Stimulated activated CD8-positive, alpha-beta memory T cell treated with anti-CD3 and anti-CD28 coated beads, Interleukin-15, amount 100 ng/mL, for 24 hours (primary cell): ENCODE results near the gene ENOX2.
"Not testable (repeated sequence)": the region's sequence is repeated elsewhere in the genome, so short reads cannot be mapped to it uniquely, and the experiment has no call there.

Experiments
- DNase-seq: peaks from one replicate; pipeline ENCODE4 v3.0.0-alpha.2; 2020; ENCODE audit warnings: low read depth

ENOX2 gene

DNA sequence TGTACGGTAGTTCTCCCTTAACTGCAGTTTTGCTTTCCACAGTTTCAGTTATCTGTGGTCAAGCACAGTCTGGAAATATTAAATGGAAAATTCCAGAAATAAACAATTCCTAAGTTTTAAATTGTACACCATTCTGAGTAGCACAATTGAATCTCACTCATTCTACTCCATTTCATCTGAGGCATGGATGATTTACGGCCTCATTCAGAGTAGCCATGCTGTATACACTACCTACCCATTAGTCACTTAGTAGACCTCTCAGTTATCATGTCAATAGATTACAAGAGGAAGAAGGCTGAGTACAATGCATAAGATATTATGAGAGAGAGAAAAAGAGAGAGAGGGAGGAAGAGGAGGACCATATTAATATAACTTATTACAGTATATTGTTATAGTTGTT is 77.5 kb downstream of the ENOX2 start:
- no peak for DNase-seq

DNA sequence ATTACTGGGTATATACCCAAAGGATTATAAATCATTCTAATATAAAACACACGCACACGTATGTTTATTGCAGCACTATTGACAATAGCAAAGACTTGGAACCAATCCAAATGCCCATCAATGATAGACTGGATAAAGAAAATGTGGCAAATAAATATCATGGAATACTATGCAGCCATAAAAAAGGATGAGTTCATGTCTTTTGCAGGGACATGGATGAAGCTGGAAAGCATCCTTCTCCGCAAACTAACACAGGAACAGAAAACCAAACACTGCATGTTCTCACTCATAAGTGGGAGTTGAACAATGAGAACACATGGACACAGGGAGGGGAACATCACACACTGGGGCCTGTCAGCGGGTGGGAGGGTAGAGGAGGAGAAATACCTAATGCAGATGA is 83.6 kb downstream of the ENOX2 start:
- DNase-seq, result not testable (repeated sequence)

DNA sequence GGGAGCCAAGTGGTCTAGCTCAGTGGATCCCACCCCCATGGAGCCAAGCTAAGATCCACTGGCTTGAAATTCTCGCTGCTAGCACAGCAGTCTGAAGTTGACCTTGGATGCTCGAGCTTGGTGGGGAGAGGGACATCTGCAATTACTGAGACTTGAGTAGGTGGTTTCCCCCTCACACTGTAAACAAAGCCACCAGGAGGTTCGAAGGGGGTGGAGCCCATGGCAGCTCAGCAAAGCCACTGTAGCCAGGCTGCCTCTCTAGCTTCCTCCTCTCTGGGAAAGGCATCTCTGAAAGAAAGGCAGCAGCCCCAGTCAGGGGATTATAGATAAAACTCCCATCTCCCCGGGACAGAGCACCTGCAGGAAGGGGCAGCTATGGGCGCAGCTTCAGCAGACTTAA is 89.1 kb downstream of the ENOX2 start:
- DNase-seq, result not testable (repeated sequence)

DNA sequence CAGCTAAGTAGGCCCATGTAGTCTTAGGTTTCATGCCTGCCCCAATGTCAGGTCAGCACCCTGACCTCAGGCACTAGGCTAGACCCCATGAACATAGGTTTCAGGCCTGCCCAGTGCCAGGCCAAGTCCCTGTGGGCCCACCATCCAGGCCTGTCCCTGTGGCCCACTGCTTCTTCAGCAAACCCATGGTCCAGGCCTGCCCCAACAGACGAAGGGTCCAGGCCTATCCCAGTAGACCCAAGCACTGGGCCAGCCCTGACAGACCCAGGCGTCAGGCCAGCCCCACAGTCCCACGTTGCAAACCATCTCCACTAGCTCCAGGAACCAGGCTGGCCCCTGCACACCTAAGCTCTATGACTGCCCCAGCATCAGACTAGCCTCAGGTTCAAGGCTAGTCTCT is 92.4 kb downstream of the ENOX2 start:
- no peak for DNase-seq

DNA sequence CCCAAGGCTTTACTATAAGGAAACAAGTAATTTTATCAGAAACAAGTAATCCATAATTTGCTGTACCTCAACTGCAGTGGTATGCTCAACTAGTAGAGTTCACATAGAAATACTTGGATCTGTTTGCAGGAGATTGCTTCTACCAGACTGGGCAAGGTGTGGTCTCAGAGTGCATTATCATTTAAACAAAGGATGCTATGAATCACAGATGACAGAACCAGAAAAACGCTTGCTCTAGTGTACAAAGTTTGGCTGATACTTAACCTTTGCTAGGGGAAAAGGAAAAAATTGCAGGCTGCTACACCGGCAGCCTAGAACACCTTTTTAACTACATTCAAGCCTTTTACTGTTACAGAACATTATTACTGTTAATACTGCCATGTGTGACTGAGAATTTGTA is 97.1 kb downstream of the ENOX2 start:
- DNase-seq, result no peak

DNA sequence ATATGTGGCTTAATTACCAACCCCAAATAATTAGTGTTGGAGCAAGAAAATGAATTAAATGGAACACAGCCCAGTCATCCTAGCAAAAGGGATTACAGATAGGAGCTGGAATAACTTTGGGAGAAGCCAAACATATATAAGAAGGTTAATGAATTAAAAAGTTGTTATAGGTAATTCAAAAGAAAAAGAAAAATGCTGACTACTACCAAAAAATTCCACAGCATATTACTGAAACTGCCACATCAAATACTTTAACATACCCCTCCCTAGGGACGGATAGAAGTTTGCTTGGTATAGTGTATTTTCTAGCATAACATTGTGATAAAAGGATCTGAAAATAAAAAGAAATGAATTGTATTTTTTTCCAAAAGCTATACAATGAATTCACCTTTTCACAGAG is 99.5 kb downstream of the ENOX2 start:
- no peak for DNase-seq

DNA sequence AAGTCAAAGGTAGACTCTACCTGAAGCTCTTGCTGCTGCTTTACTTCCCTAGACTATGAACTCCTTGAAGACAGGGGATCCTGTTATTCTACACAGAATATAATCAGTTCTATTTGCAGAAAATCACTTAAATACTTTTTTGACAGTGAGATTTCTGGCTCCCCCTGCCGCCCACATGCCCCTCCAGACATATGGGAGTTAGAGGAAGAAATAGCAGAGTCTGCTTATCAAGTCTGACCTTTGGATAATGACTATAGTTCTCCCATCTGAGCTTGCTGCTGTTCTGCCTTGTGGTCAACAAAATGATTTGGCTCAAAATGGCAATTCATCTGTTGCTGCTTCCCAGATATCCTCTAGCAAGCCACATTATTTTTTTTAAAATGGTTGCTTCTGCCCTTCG is 101.1 kb downstream of the ENOX2 start:
- no peak for DNase-seq

DNA sequence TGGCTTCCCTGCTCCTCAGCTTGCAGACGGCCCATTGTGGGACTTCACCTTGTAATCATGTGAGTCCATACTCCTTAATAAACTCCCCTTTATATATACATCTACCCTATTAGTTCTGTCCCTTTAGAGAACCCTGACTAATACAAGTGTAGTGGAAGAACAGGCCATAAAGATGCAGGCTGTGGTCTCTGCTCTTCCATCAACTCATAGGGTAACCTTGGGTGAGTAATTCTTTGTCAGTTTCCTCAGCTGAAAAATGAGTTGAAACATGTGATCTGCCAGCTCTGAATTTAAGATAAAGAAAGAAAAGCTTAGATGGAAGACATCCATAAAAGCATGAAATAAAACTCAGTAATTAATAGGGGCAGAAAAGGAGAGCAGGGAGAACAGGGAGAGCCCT is 103.6 kb downstream of the ENOX2 start:
- DNase-seq, result no peak

DNA sequence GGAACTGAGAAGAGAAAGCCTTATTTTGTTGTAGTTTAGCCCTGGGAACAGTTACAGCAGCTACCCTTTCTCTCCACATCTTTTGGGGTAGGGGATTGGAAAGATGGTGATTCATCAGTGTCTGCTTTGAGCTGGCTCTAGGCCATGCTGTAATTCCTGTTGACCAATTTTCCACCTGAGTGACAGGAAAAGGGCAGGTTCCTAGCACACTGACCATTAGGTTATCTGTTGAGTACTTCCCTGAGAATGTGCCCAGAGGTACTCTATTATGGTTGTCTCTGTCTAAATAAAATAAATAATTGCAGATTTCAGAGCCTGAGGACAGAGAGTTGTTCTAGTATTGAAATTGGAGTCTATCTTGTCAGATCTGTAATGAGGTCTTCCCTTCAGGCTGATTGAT is 109.0 kb downstream of the ENOX2 start:
- DNase-seq, result no peak

DNA sequence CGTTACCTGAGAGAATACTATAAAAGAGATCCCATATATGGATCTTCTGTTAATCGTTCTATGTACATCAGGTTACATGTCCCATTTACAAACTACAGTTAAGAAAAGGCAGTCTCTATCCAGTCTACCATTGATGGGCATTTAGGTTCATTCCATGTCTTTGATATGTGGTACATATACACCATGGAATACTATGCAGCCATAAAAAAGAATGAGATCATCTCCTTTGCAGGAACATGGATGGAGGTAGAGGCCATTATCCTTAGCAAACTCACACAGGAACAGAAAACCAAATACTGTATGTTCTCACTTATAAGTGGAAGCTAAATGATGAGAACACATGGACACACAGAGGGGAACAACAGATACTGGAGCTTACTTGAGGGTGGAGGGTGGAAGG is 111.1 kb downstream of the ENOX2 start:
- not testable (repeated sequence) for DNase-seq

DNA sequence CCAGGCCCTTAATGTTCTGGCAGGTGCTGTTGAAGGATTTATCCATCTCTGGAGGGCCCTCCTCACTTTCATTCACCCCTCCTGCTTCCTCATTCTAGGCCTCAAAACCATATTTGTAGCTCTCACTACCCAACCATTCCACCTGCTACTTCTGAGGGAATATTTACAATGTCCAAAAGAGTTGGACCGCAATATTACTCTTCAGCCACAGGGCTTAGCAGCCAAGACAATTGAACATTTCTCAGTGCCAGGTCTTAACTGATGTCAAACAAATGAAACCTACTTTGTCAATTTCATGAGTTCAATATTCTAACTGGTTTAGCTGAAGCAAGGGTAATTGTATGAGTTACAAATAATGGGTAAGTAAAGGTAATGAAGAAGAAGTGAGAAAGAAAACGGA is 113.2 kb downstream of the ENOX2 start:
- DNase-seq, result no peak

DNA sequence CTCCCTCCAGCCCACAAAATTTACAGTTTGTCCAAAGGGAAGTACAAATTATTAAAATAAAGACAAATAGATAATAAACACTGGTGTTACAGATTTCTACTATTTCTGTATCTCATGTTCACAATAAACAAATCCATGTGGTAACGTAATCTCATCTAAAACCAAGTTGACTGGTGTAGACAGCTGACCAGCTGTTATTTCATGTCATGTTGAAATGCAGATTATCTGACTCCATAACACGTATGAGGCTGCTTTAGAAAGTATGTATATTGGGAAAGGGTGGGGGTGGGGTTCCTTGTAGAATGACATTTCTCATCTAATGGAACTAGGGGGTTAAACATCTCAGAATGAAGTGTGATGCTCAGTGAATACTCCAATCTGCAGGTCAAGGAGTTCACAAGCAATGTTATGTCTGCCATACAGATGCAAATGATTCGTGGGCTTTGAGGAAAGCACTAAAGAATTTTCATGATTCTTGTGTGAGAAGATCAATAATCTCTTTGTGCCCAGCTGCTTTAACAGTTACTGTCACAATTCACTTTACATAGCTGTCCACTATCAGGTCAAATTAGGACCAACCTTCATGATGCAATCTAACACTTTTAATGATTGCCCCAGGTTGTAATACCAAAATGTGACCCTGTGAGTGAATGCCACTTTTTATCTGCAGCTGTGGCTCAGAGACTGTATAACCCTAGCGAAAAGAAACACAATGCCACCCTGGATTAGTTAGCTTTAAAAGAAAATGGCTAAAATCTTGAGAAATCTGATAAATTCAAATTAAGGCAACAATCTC is 114.0 kb downstream of the ENOX2 start:
- no peak for DNase-seq

DNA sequence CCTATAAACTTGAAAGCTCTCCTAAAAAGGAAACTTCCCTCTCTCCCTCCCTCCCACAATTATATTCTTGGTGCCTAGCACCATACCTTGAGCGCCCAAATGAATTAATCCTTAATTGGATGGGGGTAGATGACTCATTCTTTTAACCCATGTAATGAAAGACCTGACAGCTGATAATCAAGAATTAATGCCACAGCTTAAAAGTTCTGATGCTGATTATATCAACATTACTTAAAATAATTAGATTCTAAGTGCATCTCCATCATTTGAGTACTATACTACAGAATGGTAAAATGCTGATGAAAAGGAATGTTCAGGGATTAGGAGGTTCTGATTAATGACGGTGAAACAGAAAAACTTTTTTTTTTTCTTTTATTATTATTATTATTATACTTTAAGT is 117.0 kb downstream of the ENOX2 start:
- DNase-seq, result no peak

DNA sequence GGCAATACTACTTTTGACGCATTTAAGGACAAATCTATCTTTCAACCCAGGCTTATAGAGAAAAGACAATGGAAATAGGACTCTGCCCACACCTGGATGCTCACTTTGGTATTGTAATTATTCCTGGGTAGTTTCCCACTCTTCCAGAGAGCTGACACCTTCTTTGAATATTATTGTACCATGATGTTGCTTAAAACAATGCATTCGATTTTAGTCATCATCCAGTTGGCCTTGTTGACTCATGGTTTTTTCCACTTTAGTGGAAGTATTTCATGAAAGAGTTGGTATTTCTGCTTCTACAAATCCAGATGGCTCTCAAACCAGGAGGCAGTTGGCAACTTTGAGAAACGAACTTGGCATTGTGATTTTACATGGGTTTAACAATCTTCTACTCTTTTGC is 124.2 kb downstream of the ENOX2 start:
- no peak for DNase-seq

DNA sequence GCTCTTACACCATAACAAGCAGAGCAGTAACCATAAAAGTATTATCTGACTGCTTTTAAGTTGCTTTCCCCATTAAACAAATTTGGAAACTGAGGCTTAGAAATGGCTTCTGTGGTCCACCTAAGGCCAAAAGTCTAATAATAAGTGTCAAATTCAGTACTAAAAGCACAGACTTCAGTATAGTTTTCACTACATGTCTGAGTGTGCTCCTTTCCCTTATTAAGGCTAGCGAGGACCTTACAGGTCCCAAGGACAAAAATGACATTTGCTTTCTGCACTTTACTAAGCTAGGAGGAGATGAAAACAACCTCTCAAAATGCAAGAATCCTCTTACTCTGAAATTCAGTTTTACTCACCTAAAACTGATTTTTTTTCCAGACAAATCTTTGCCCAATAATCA is 127.2 kb downstream of the ENOX2 start:
- DNase-seq, result no peak

DNA sequence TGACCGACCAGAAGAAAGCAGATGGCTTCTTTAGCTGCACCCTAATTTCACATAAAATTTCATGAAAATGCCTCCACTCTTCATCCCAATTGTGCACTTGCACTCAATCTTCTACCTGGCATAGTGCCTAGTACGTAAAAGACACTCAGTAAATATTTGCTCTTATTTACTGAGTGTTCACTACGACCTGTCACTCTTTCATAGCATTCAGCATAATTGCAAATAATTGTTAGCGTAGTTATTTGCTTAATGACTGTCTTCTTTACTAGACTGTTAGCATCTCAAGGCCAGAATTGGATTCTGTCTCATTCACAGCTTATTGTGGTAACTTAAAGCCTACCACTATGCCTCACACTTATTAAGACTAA is 130.2 kb downstream of the ENOX2 start:
- DNase-seq, result no peak

DNA sequence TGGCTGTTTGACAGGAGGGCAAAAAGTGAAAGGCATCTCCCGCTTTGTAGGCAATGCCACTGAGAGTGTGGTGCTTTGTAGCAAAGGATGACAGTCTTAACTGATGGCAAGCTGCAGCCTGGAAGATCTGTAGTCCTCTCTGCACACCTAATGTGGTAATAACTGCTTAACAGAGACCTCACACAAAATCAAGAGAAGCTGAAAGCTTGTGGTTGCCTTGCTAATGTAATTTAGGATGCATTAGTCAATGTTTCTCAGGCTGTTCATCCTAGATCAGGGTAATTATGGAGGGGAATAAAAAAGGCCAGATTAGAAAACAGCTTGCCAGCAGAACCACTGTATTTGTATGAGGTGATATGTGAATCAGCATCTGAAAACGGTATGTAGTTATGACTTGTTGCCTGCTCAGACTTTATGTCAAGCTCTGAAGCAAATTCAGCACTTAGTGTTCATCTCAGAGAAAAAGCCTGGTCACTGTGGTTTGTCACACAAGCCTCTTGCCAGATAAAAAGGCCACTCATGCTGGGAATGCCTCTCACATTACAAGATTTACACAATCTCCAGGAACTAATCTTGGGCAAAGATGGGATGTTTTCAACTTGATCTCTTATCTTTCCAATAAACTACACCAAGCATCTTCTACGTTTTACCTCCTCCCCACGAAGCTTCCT is 130.8 kb downstream of the ENOX2 start:
- no peak for DNase-seq

DNA sequence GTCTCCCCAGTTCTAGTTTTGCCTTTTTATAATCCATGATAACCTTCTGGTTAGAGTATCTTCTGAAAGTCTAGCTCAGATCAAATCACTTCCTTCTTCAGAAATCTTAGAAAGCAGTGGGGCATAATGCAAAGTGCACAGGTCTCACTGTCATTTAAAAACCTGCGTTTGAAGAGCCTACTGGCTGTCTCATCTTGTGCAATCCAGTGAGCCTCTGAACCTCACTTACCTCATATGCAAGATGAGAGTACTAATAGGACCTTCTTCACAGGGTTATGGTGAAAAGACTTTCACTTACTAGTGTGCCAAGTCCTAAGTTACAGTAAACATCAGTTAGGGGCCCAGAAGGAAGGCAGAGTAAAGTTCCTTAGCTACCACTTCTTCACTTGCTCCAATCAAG is 131.4 kb downstream of the ENOX2 start:
- no peak for DNase-seq

DNA sequence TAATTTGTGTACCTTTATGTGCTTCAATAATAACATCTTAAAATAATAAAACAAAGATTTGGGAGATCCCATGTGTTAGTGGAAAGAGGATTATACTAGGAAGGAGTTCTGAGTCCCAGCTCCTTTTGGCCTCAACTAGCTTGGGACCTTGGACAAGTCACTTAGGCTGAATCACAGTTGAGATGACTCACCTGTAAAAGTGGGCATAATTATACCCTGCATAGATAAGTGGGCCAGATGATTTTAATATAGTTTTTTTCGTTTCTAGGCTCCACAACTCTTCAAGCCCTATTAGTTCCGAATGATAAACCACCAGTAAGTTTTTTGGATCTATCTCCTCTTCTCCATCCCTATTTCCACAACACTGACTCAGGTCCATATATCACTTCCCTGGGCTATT is 131.8 kb downstream of the ENOX2 start:
- DNase-seq, result no peak

DNA sequence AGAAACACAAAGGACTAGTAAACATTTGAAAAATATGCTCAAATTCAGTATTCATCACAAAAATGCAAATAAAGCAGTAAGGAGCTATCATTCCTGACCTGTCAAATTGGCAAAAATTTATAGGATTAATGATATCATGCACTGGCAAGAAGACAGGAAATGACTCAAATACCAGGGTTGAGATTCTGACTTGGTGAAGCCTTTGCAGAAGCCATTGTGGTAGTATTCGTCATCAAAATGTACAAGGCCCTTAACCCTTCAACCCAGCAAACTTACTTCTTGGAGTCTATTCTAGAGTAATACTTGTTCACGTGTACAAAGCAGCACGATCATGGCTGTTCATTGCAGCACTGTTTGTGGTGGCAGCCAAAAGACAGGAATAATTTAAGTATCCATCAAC is 132.4 kb downstream of the ENOX2 start:
- DNase-seq, result no peak

DNA sequence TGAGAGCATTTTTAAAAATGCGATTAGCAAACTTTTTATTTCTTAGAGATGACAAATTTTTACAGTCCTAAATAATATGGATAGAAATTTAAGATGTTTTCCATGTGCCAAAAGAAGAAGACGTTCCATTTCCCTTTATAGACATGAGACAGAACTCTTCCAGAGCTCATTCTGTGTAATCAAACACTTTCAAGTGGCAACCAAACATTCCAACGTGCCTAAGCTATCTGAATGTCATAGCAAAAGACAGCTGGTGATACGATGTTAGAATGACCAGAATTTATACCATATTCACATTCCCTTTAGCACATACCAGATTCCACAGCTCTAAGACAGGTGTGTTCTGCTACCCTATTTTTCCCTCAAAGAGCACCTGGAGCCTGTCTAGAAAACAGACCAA is 133.2 kb downstream of the ENOX2 start:
- no peak for DNase-seq

DNA sequence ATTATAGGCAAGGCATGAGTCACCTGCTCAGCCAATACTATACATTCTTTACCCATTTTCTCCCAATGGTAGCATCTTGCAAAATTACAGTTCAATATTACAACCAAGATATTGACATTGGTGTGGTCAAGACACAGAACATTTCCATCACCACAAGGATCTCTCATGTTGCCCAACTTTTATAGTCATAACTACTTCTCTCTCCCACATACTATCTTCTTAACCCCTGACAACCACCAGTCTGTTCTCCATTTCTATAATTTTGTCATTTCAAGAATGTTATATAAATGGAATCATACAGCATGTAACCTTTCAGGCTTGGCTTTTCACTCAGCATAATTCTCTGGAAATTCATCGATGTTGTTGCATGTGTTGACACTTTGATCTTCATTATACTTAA is 144.9 kb downstream of the ENOX2 start:
- no peak for DNase-seq

DNA sequence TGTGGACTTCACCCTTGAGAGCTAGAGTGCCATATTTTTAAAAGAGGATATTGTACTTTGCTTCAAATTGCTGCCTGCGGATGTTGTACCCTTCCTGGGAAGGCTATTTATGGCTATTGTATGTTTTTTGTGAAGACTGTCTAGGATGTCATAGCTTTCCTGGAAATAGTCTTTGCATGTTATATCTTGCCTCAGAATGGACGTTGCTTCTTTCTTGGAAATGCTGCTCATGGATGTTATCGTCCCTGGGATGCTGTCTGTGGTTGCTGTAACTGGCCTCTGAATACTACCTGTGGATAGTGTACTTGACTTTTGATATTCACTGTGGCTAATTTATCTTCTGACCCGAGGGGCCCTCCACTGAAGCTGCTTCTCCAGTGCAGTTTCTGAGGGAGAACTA is 146.8 kb downstream of the ENOX2 start:
- DNase-seq, result no peak

DNA sequence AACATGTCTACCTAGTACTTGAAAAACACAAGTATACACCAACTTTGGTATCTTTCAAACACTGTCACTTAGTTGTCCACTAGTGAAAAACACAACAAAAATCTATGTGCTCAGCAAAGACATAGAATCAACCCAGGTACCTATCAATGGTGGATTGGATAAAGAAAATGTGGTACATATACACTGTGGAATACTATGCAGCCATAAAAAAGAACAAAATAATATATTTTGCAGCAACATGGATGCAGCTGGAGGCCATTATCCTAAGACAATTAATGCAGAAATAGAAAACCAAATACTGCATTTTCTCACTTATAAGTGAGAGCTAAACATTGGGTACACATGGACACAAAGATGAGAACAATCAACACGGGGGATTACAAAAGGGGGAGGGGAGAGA is 148.7 kb downstream of the ENOX2 start:
- DNase-seq, result no peak
